Parathyroid adenoma (tissue), 2 donors: ENCODE measurements around the gene HOXD8.

Experiments
- H2AFZ ChIP-seq: fragments of 300-600 bp; sonication (generic); one replicate; pipeline ENCODE4 v1.7.0; 2017; ENCODE audit warnings: antibody characterized with exemption, mild to moderate bottlenecking
- H3K27ac ChIP-seq: fragments of 300-600 bp; sonication (generic); one replicate; pipeline ENCODE4 v1.7.0; 2017
- H3K27me3 ChIP-seq: fragments of 300-600 bp; sonication (generic); one replicate; pipeline ENCODE4 v1.7.0; 2017; ENCODE audit warnings: low read length; ENCODE audit not compliant: control insufficient read depth, insufficient read depth
- H3K36me3 ChIP-seq: fragments of 300-600 bp; sonication (generic); one replicate; pipeline ENCODE4 v1.7.0; 2017; ENCODE audit warnings: low read length; ENCODE audit not compliant: control insufficient read depth, insufficient read depth
- H3K4me1 ChIP-seq: fragments of 300-600 bp; sonication (generic); one replicate; pipeline ENCODE4 v1.7.0; 2017; ENCODE audit warnings: control low read depth
- H3K4me2 ChIP-seq: fragments of 300-600 bp; sonication (generic); one replicate; pipeline ENCODE4 v1.7.0; 2017; ENCODE audit warnings: low read length
- H3K4me3 ChIP-seq: fragments of 300-600 bp; sonication (generic); one replicate; pipeline ENCODE4 v1.7.0; 2017; ENCODE audit warnings: low read depth, low read length
- H3K79me2 ChIP-seq: fragments of 300-600 bp; sonication (generic); one replicate; pipeline ENCODE4 v1.7.0; 2017; ENCODE audit warnings: control low read depth
- H3K9ac ChIP-seq: fragments of 300-600 bp; sonication (generic); one replicate; pipeline ENCODE4 v1.7.0; 2017; ENCODE audit warnings: mild to moderate bottlenecking
- H3K9me3 ChIP-seq: fragments of 300-600 bp; sonication (generic); one replicate; pipeline ENCODE4 v1.7.0; 2017; ENCODE audit warnings: low read length; ENCODE audit not compliant: control insufficient read depth
- CTCF ChIP-seq: fragments of 300-600 bp; sonication (generic); IDR thresholded peaks from one replicate; pipeline ENCODE4 v1.7.0; 2017; ENCODE audit warnings: antibody characterized with exemption, mild to moderate bottlenecking
- donor health status: primary hyperparathyroidism.

The HOXD8 gene

GRCh38 chr2:176097820-176098365 lies 31.6 kb upstream of the HOXD8 start:
- no peak for TF ChIP-seq CTCF
- Histone ChIP-seq H3K4me2 (peak overlapping the region; percentile 27), H3K4me1 (no peaks in the 10 kb centered on the region), H2AFZ (no peak overlapping the region), H3K9me3 (no peaks in the 10 kb centered on the region), H3K36me3 (no peaks in the 10 kb centered on the region), H3K27ac (no peak overlapping the region), H3K9ac (no peak overlapping the region), H3K79me2 (no peaks in the 10 kb centered on the region), H3K27me3 (peaks cover 30% of the 10 kb centered on the region), H3K4me3 (no peak overlapping the region)

GRCh38 chr2:176098366-176099158 lies 30.9 kb upstream of the HOXD8 start:
- Histone ChIP-seq H3K4me2 (no peak overlapping the region), H3K36me3 (no peaks in the 10 kb centered on the region), H2AFZ (no peak overlapping the region), H3K4me1 (no peaks in the 10 kb centered on the region), H3K27ac (no peak overlapping the region), H3K79me2 (no peaks in the 10 kb centered on the region), H3K4me3 (no peak overlapping the region), H3K27me3 (peaks cover 31% of the 10 kb centered on the region), H3K9ac (no peak overlapping the region), H3K9me3 (no peaks in the 10 kb centered on the region)
- TF ChIP-seq CTCF: no peak

- no peak overlapping the region for H3K27ac ChIP-seq
- no peak overlapping the region for H3K9ac ChIP-seq
- no peak overlapping the region for H2AFZ ChIP-seq
- H3K4me3 ChIP-seq: no peak overlapping the region
- H3K27me3 ChIP-seq: peaks cover 31% of the 10 kb centered on the region
- no peaks in the 10 kb centered on the region for H3K4me1 ChIP-seq
- no peaks in the 10 kb centered on the region for H3K36me3 ChIP-seq
- no peak overlapping the region for H3K4me2 ChIP-seq
- TF ChIP-seq CTCF: no peak
- H3K79me2 ChIP-seq: no peaks in the 10 kb centered on the region
- no peaks in the 10 kb centered on the region for H3K9me3 ChIP-seq
Observed at GRCh38 chr2:176099159-176099727, 30.3 kb upstream of the HOXD8 start.

- Histone ChIP-seq H3K4me1 (no peaks in the 10 kb centered on the region), H3K79me2 (no peaks in the 10 kb centered on the region), H3K36me3 (no peaks in the 10 kb centered on the region), H3K9ac (no peak within 1 kb of the TSS), H3K27me3 (peaks cover 31% of the 10 kb centered on the region), H3K9me3 (no peaks in the 10 kb centered on the region), H3K27ac (no peak within 1 kb of the TSS), H3K4me3 (no peak within 1 kb of the TSS), H2AFZ (no peak within 1 kb of the TSS), H3K4me2 (no peak within 1 kb of the TSS)
- no peak for TF ChIP-seq CTCF
Observed at GRCh38 chr2:176099728-176100546, 29.6 kb upstream of the HOXD8 start, which contains the start of gene HOXD12. HOXD12 (plus strand) TSS chr2:176099795; CDS start chr2:176099802, 7 bp downstream.
